HG03135 (cell line): ENCODE results near the gene GKN2.

Experiments used
- ATAC-seq: cut with Tn5 transposase; IDR thresholded peaks from one replicate; pipeline ENCODE4 v1.9.1; 2021; ENCODE audit warnings: mild to moderate bottlenecking, moderate library complexity; ENCODE audit not compliant: unreplicated experiment

The GKN2 gene

GRCh38 chr2:68952887-68953521, at the start of gene GKN2:
Gene GKN2, minus strand, starts transcription at chr2:68952893. Its CDS starts 32 bp downstream, at chr2:68952861.
- ATAC-seq = no peak

GRCh38 chr2:69001879-69002278, 49.2 kb upstream of the GKN2 start:
- no peak for ATAC-seq

DNA sequence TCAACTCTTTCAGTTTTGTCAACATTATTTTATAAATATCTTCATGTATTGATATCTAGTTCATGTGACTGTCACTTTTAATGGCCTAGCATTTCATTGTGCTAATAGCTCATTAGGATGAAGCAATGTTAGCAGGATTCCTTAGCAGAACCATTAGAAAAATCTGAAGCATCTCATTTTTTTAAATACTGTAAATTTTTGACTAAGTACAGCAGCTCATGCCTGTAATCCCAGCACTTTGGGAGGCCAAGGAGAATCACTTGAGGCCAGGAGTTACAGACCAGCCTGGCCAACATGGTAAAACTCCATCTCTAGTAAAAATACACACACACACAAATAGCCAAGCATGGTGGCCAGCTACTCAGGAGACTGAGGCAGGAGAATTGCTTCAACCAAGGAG, 44.7 kb upstream of the GKN2 start:
- no peak for ATAC-seq

DNA sequence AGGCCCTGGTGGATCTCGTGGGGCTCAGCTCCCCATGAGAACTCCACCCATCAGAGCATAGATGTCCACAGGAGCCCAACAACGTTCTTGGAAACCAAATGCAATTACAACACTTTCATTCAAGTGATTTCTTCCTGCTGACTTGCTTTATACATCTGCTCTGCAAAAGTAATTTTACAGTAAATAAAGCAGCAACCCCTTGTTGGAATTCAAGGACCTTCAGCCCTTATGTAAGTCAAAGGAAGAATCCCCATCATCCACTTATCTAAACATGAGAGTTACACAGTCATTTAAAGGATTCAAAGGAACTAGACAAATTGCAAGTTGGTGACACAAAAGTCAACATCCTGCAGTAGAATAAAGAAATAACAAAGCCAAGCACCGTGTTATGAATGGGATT, 43.2 kb upstream of the GKN2 start:
- ATAC-seq = no peak

DNA sequence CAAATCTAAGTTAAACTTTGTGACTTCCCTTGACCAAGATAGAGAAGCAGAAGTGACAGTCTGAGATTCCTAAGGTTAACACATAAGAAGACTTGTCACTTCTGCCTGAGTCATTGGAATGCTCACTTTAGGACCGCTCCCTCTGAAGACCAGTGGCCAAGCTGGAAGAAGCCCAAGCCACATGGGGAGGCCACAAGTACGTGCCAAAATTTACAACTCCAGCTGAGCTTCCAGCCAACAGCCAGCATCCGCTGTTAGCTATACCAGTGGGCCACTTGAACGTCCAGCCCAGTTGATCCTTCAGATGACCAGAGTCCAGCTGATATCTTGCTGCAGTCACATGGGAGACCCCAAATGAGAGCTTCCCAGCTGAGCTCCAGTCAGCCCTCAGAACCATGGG, 42.2 kb upstream of the GKN2 start:
- no peak for ATAC-seq

DNA sequence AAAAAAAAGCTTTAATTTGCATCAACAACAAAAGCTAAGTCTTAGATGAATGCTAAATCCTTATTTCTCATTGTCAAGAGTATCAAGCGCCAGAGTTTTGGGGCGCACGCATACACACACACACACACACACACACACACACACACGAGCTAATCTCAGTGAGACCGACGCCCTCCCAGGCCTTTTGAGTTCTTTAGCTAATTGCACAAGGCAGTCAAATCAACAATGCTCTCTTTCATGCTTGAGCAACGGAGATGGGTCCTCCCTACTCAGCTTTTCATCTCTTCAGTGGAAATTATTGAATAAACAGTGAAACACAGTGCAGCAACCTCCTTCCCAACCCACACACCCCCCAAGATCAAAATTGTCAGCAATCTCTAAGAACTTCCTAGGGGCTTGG, 41.0 kb upstream of the GKN2 start:
- no peak for ATAC-seq

- ATAC-seq = no peak
These were observed 40.2 kb upstream of the GKN2 start for GRCh38 chr2:68992933-68993332.

DNA sequence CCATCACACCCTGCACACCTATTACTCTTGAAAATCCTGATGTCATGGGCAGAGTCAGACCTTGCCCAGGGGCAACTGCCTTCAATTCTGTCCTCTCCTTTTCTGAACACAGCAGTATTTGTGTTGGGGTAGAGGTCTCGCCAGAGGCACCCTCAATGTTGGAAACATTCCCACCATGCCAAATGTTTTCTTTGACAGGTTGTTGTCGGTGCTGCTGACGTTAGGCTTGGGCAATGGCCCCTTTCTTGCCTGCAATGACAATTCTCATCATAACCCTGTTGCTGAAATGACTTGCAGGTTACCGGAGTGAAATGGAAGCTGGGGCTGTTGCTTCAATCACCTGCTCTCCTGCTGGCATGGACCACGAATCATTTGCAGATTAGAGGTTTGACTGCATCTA, 39.6 kb upstream of the GKN2 start:
- no peak for ATAC-seq

- no peak for ATAC-seq
These were observed 36.3 kb upstream of the GKN2 start for GRCh38 chr2:68989035-68989434.

DNA sequence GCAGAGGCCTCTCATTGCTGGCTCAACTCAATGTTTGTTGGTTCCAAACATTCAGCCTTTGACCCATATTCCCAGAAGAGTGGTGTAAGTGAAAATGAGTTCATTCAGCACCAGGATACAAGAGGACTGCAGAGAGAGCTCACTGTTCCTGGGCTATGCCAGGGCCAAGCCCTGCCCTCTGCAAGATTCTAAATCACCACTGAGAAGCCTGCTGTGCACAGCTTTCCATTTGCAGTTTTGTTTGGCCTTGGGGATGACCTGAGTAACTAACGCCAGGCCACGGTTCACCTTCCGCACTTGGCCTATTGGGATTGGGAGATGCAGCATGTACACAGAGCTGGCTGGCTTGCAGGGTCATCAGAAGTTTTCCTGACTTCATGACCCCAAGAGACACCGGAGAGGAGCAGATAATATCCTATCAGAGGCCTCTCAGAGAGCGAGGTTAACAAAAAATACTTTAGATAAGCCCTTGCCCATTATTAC, 34.4 kb upstream of the GKN2 start:
- no peak for ATAC-seq

DNA sequence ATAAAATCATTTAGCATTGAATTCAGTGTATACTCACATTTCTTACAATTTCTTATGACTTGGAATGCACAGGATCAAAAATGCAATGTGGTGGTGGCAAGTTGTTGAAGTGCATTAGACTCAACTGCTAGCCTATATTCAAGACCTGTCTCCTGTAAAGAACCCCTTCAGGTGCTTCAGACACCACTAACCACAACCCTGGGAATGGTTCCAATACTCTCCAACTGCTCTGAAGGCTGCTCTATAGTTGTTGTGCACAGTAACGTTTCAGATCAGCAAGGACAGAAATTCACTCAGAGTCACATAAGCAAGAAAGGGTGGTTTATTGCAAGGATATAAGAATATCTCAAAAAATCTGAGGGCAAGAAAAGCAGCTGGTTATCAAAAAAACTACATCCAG, 28.3 kb upstream of the GKN2 start:
- no peak for ATAC-seq

DNA sequence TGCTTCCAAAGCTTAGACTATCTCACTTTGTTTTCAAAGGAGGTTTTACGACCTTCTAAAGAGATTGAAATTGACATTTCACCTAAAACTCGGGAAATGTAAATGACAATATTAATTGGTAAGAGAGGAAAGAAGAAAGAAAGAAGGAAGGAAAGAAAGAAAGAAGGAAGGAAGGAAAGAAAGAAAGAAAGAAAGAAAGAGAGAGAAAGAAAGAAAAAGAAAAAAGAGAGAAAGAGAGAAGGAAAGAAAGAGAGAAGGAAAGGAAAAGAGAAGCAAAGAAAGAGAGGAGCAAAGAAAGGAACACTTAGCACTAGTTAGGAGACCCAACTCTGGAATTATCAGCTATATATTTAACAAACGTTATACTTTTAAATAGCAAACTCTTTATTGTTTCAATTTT, 25.4 kb upstream of the GKN2 start:
- no peak for ATAC-seq

- no peak for ATAC-seq
These were observed 24.8 kb upstream of the GKN2 start for GRCh38 chr2:68977453-68977852.

- no peak for ATAC-seq
These were observed 23.2 kb upstream of the GKN2 start for GRCh38 chr2:68975844-68976243.

DNA sequence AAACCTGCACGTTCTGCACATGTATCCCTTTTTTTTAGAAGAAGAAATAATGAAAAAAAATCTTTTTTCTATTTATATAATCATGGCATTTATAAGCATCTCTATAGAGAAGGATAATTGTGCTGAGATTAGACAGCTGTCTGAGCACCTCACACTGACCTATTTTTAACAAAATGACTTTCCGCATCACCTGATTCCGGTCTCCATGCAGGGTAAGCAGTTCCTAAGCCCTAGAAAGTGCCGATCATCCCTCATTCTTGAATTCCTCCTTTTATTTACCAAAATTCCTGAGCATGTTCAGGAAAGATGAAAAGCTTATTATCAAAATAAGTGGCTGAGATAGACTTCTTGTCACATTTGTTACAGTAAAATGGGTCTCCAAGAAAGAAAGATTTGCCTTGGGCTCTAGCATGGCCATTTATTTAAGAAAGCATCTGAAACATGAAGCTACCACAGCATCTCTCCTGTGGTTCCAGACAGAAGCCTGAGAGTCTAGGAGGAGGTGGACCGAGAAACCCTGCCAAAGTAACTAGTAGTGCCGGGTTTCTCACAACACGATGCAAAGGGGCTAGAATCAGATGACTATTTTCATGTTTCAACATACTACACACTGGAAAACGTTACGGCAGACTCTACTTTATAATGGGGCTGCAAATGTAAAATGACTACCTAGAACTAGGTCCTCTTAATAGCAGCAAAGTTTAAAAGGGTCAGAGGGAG, 22.4 kb upstream of the GKN2 start:
- ATAC-seq = no peak

DNA sequence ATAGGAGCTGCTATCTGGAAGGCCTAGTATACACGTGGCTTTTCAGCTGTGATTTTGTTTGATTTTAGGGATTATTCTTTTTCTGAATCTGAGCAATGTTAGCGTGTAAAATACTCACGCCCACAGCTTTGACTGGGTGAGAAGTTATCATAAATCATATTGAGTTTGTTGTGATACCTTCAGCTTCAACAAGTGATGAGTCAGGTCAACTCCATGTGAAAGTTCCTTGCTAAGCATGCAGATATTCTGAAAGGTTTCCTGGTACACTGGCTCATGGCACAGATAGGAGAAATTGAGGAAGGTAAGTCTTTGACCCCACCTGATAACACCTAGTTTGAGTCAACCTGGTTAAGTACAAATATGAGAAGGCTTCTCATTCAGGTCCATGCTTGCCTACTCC, 21.6 kb upstream of the GKN2 start, which contains the start of gene GKN1:
Gene GKN1 (plus strand): TSS at position 386 of the 400 bp plus-strand sequence. CDS start 42 bp downstream, outside the sequence.
- no peak for ATAC-seq

GRCh38 chr2:68971591-68972231, 19.0 kb upstream of the GKN2 start:
- no peak for ATAC-seq

GRCh38 chr2:68970566-68971265, 18.0 kb upstream of the GKN2 start:
- ATAC-seq = no peak

DNA sequence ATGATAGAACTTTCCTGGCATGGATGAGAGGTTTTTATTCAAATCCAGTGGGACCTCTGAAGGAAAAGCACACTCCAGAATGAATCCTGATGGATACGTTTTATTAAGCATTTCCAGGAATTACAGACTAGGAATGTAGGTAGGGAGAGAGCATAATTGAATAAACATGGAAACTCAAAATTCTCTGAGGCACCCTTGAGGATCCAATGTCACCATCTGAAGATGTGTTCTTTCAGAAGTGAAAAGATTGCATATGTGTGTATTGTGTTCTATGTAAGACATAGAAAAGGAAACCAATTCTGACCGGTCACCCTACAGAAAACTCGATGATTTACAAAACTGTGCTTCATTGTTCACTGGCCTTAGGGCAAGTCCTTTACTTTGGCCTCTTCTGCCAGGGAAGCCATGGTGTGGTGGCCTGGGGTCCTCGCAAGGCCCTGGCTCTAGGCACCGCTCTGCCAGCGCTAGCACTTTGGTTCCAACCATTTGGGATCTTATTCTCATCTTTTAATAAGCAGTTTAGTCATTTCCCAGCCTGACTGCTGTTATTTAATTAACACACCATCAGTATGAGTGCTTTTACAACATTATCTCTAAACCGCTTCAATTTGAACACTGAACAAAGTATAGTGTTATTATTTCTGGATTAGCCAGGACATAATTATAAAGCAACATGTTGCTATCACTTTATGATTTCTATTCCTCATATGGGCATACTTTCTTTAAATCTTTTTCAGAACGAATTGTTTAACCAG, 17.2 kb upstream of the GKN2 start:
- ATAC-seq = no peak

GRCh38 chr2:68968221-68968620, 15.5 kb upstream of the GKN2 start:
- no peak for ATAC-seq

DNA sequence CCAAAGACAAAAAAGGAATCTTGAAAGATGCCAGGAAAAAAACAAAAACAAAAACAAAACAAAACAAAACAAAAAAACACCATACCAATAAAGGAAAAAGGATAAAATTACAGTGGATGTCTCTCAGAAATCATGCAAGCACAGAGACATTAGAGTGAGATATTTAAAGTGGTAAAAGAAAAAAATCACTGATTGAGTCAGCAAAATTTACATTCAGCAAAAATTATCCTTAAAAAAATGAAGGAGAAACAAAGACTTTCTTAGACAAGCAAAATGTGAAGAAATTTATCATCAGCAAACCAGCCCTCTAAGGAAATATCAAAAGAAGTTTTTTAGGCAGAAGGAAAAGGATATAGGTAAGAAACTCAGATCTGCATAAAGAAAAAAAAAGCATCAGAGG, 11.6 kb upstream of the GKN2 start:
- ATAC-seq = no peak
